KMS-11 (cell line): ENCODE data around the gene RSPH1.

ENCODE experiments used
- H2AFZ ChIP-seq: fragments of 200-600 bp; sonication (generic); 2 replicates; pipeline ENCODE4 v1.6.1; 2016; ENCODE audit warnings: antibody characterized with exemption, mixed run types, low read depth
- H3K27ac ChIP-seq: fragments of 200-600 bp; sonication (generic); 2 replicates; pipeline ENCODE4 v1.6.1; 2016; ENCODE audit warnings: mild to moderate bottlenecking, mixed run types
- H3K27me3 ChIP-seq: fragments of 200-600 bp; sonication (generic); 2 replicates; pipeline ENCODE4 v1.6.1; 2017; ENCODE audit warnings: mild to moderate bottlenecking, low read depth, mixed run types, moderate library complexity; ENCODE audit not compliant: insufficient read depth
- H3K36me3 ChIP-seq: fragments of 200-600 bp; sonication (generic); 2 replicates; pipeline ENCODE4 v1.6.1; 2017; ENCODE audit warnings: mild to moderate bottlenecking, mixed run types; ENCODE audit not compliant: insufficient read depth
- H3K4me1 ChIP-seq: fragments of 200-600 bp; sonication (generic); 2 replicates; pipeline ENCODE4 v1.6.1; 2016; ENCODE audit warnings: mild to moderate bottlenecking, low read depth, mixed run types; ENCODE audit not compliant: poor library complexity, severe bottlenecking
- H3K4me2 ChIP-seq: fragments of 200-600 bp; sonication (generic); 2 replicates; pipeline ENCODE4 v1.7.0; 2016; ENCODE audit warnings: mild to moderate bottlenecking, mixed run types
- H3K4me3 ChIP-seq: fragments of 200-600 bp; sonication (generic); IDR thresholded peaks from 2 replicates; pipeline ENCODE4 v1.6.1; 2017; ENCODE audit warnings: low read depth, low read length, mixed read lengths; ENCODE audit not compliant: insufficient read depth
- H3K79me2 ChIP-seq: fragments of 200-600 bp; sonication (generic); 2 replicates; pipeline ENCODE4 v1.6.1; 2016; ENCODE audit warnings: low read depth, mixed run types; ENCODE audit not compliant: insufficient read depth
- H3K9ac ChIP-seq: fragments of 200-600 bp; sonication (generic); 2 replicates; pipeline ENCODE4 v1.6.1; 2016; ENCODE audit warnings: mild to moderate bottlenecking, mixed run types
- H4K20me1 ChIP-seq: fragments of 200-600 bp; sonication (generic); 2 replicates; pipeline ENCODE4 v1.6.1; 2016; ENCODE audit warnings: mild to moderate bottlenecking, mixed run types; ENCODE audit not compliant: insufficient read depth
- TF ChIP-seq, protein P1 (sequence below): fragments of 200-600 bp; sonication (generic); conservative IDR thresholded peaks from 2 replicates; pipeline ENCODE4 v1.6.1; 2017; ENCODE audit warnings: low read depth, mild to moderate bottlenecking, antibody characterized with exemption, low read length, moderate library complexity, mixed read lengths

RSPH1 gene

GRCh38 chr21:42521384-42521783 lies 25.4 kb upstream of the RSPH1 start:
- Histone ChIP-seq H2AFZ (no peak overlapping the region), H3K36me3 (no peaks in the 10 kb centered on the region), H3K4me2 (no peak overlapping the region), H3K4me3 (no peak overlapping the region), H3K27me3 (no peaks in the 10 kb centered on the region), H3K4me1 (peaks cover 38% of the 10 kb centered on the region), H4K20me1 (no peaks in the 10 kb centered on the region), H3K79me2 (no peaks in the 10 kb centered on the region), H3K9ac (no peak overlapping the region), H3K27ac (no peak overlapping the region)
- TF ChIP-seq, protein P1, sequence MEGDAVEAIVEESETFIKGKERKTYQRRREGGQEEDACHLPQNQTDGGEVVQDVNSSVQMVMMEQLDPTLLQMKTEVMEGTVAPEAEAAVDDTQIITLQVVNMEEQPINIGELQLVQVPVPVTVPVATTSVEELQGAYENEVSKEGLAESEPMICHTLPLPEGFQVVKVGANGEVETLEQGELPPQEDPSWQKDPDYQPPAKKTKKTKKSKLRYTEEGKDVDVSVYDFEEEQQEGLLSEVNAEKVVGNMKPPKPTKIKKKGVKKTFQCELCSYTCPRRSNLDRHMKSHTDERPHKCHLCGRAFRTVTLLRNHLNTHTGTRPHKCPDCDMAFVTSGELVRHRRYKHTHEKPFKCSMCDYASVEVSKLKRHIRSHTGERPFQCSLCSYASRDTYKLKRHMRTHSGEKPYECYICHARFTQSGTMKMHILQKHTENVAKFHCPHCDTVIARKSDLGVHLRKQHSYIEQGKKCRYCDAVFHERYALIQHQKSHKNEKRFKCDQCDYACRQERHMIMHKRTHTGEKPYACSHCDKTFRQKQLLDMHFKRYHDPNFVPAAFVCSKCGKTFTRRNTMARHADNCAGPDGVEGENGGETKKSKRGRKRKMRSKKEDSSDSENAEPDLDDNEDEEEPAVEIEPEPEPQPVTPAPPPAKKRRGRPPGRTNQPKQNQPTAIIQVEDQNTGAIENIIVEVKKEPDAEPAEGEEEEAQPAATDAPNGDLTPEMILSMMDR: no peak

GRCh38 chr21:42520628-42521253 lies 24.7 kb upstream of the RSPH1 start:
- Histone ChIP-seq H3K79me2 (no peaks in the 10 kb centered on the region), H3K4me1 (peaks cover 33% of the 10 kb centered on the region), H3K9ac (no peak overlapping the region), H4K20me1 (no peaks in the 10 kb centered on the region), H3K27ac (no peak overlapping the region), H3K36me3 (no peaks in the 10 kb centered on the region), H2AFZ (no peak overlapping the region), H3K4me2 (no peak overlapping the region), H3K27me3 (no peaks in the 10 kb centered on the region), H3K4me3 (no peak overlapping the region)
- TF ChIP-seq, protein P1: no peak

- no peaks in the 10 kb centered on the region for H4K20me1 ChIP-seq
- peaks cover 27% of the 10 kb centered on the region for H3K4me1 ChIP-seq
- no peak overlapping the region for H3K4me2 ChIP-seq
- no peaks in the 10 kb centered on the region for H3K36me3 ChIP-seq
- no peaks in the 10 kb centered on the region for H3K27me3 ChIP-seq
- no peaks in the 10 kb centered on the region for H3K79me2 ChIP-seq
- TF ChIP-seq, protein P1: no peak
- no peak overlapping the region for H3K27ac ChIP-seq
- no peak overlapping the region for H3K4me3 ChIP-seq
- H3K9ac ChIP-seq: no peak overlapping the region
- no peak overlapping the region for H2AFZ ChIP-seq
Measured at GRCh38 chr21:42518626-42519025, 22.6 kb upstream of the RSPH1 start.

GRCh38 chr21:42518215-42518614 lies 22.2 kb upstream of the RSPH1 start:
- Histone ChIP-seq H3K79me2 (no peaks in the 10 kb centered on the region), H3K4me3 (no peak overlapping the region), H3K27me3 (no peaks in the 10 kb centered on the region; the same call in 1 of the 2 replicates), H3K27ac (no peak overlapping the region), H2AFZ (no peak overlapping the region), H3K9ac (no peak overlapping the region), H3K4me2 (no peak overlapping the region), H3K36me3 (no peaks in the 10 kb centered on the region), H3K4me1 (peaks cover 25% of the 10 kb centered on the region), H4K20me1 (no peaks in the 10 kb centered on the region)
- TF ChIP-seq, protein P1: no peak
